ENCODE data around the gene MIX23. TPM values are rescaled to one million over a fixed set of nuclear protein-coding genes. Genes with fewer than 3 reads are reported as not detected.
A peak's percentile ranks its signal among the peaks of the same experiment; 100 is the strongest.

Gene MIX23
- total RNA-seq, 1 experiment from 2014 or later = 75.3 TPM

- H3K36me3 ChIP-seq (ENCODE audit: insufficient read depth, low read length, poor library complexity, severe bottlenecking) = no peaks in the 10 kb centered on the region
- no peaks in the 10 kb centered on the region for H3K27me3 ChIP-seq (replicated peaks; ENCODE audit: insufficient read depth, low read depth, low read length, poor library complexity)
- no peak for TF ChIP-seq EZH2 (IDR thresholded peaks at IDR 0.05; ENCODE audit: borderline replicate concordance, low read depth, low read length, poor library complexity, severe bottlenecking)
- peak; percentile 79 for TF ChIP-seq CTCF (conservative IDR thresholded peaks at IDR 0.05; ENCODE audit: low read depth, low read length)
- intact Hi-C loops (cut with micrococcal nuclease; ENCODE audit: unreplicated experiment) = loop anchor here (1.0 to 10.0 kb wide), 3 partner anchors 286 to 872 kb away; no protein-coding TSS in a partner anchor
- peaks cover 38% of the 10 kb centered on the region for H3K4me1 ChIP-seq (ENCODE audit: insufficient read depth, low read length, poor library complexity, severe bottlenecking)
- no peak overlapping the region for H3K4me3 ChIP-seq (ENCODE audit: low read depth, low read length, poor library complexity, severe bottlenecking)
- ChIA-PET CTCF (interaction anchor here (0.7 to 2.0 kb wide), 7 partner anchors 9 to 725 kb away, joined by 3 to 15 read pairs (median 4); partner anchors contain the start of genes FAM162A, PARP14 and WDR5B), POLR2A (ENCODE audit: low non-redundant PET) (no interaction called here)
- H3K9me3 ChIP-seq (ENCODE audit: low read depth, low read length, poor library complexity, severe bottlenecking) = no peaks in the 10 kb centered on the region
- no TSS peak for BruUV-seq (replicated peaks)
- DNase-seq (ENCODE audit: low spot score) = peak; percentile 75
- H3K27ac ChIP-seq (ENCODE audit: low read depth, low read length, poor library complexity, severe bottlenecking) = peak overlapping the region; percentile 12
Observed at GRCh38 chr3:122392868-122393844, 10.1 kb upstream of the MIX23 start.

DNA sequence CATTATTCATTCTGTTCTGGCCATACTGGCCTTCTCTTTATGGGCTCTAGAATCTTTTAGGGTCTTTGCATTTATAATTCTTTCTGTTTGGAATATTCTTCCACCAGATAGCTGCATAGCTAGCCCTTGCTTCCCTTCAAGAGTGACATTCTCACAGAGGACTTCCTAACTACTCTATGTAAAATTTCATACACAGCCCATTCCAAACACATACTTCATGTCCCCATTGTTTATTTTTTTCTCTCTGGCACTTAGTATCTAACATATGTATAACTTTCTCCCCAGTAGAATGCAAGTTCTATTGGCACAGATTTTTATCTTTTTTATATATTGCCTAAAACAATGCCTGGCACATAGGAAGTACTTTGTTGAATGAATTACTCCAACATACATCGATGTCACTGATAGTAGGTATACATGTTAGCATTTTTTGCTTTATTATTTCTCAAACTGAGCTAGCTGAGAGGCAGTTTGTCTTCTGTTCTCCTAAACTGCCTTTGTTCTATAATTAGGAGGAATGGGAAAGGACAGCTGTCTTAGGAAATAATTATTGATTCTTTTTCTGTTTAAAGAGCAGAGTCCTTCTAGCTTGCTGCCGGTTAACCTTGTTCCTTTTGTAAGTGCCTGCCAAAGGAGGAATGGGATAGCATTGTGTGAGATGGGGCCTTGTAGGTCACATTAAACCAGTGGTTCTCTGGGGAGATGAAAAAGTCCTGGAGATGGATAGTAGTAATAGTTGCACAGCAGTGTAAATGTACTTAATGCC, 8.8 kb upstream of the MIX23 start:
- no TSS peak for BruUV-seq (replicated peaks)
- Histone ChIP-seq H3K4me1 (ENCODE audit: insufficient read depth, low read length, poor library complexity, severe bottlenecking) (peaks cover 37% of the 10 kb centered on the region), H3K27me3 (replicated peaks; ENCODE audit: insufficient read depth, low read depth, low read length, poor library complexity) (no peaks in the 10 kb centered on the region), H3K4me3 (ENCODE audit: low read depth, low read length, poor library complexity, severe bottlenecking) (no peak overlapping the region), H3K27ac (ENCODE audit: low read depth, low read length, poor library complexity, severe bottlenecking) (no peak overlapping the region), H3K36me3 (ENCODE audit: insufficient read depth, low read length, poor library complexity, severe bottlenecking) (no peaks in the 10 kb centered on the region), H3K9me3 (ENCODE audit: low read depth, low read length, poor library complexity, severe bottlenecking) (no peaks in the 10 kb centered on the region)
- POLR2A ChIA-PET (ENCODE audit: low non-redundant PET) = no interaction called here
- DNase-seq (ENCODE audit: low spot score) = no peak
- CTCF ChIA-PET = interaction anchor here (1.1 kb wide), 1 partner anchor 289 kb away, joined by 3 read pairs; the partner anchor contains the start of gene PARP14
- TF ChIP-seq CTCF (conservative IDR thresholded peaks at IDR 0.05; ENCODE audit: low read depth, low read length) (no peak), EZH2 (IDR thresholded peaks at IDR 0.05; ENCODE audit: borderline replicate concordance, low read depth, low read length, poor library complexity, severe bottlenecking) (no peak)
- intact Hi-C loops (cut with micrococcal nuclease; ENCODE audit: unreplicated experiment) = loop anchor here (2.0 to 10.0 kb wide), 2 partner anchors 637 to 873 kb away; no protein-coding TSS in a partner anchor

DNA sequence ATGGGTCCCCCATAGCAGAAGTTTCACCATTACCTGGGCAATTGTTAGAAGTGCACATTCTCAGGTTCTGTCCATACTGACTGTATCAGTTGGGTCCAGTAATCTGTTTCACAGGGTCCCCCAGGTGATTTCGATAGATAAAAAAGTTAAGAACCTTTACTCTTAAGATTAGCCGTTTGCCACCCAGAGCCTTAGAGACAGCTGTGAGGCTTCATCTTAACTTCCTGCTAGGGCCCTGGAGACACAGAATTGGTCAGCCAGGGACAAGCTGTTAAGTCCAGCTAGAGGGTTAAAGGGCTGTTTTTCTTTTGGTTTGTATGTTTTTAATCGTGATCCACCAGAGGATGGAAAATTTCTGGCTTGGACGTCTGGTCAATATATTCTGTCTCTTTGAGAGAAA, 7.6 kb upstream of the MIX23 start:
- BruUV-seq (replicated peaks) = no TSS peak
- intact Hi-C loops (cut with micrococcal nuclease; ENCODE audit: unreplicated experiment) = loop anchor here (10.0 kb wide), 1 partner anchor 874 kb away; no protein-coding TSS in a partner anchor
- Histone ChIP-seq H3K9me3 (ENCODE audit: low read depth, low read length, poor library complexity, severe bottlenecking) (no peaks in the 10 kb centered on the region), H3K4me1 (ENCODE audit: insufficient read depth, low read length, poor library complexity, severe bottlenecking) (peaks cover 29% of the 10 kb centered on the region), H3K27me3 (replicated peaks; ENCODE audit: insufficient read depth, low read depth, low read length, poor library complexity) (no peaks in the 10 kb centered on the region), H3K4me3 (ENCODE audit: low read depth, low read length, poor library complexity, severe bottlenecking) (no peak overlapping the region), H3K36me3 (ENCODE audit: insufficient read depth, low read length, poor library complexity, severe bottlenecking) (no peaks in the 10 kb centered on the region), H3K27ac (ENCODE audit: low read depth, low read length, poor library complexity, severe bottlenecking) (no peak overlapping the region)
- ChIA-PET POLR2A (ENCODE audit: low non-redundant PET) (no interaction called here), CTCF (no interaction called here)
- TF ChIP-seq EZH2 (IDR thresholded peaks at IDR 0.05; ENCODE audit: borderline replicate concordance, low read depth, low read length, poor library complexity, severe bottlenecking) (no peak), CTCF (conservative IDR thresholded peaks at IDR 0.05; ENCODE audit: low read depth, low read length) (no peak)
- no peak for DNase-seq (ENCODE audit: low spot score)
